GM12878 (cell line): ENCODE data around the gene RPS16. TPM values are rescaled to one million over a fixed set of nuclear protein-coding genes. Genes with fewer than 3 reads are reported as not detected.
A peak's percentile ranks its signal among the peaks of the same experiment; 100 is the strongest.

Experiments used
- ATAC-seq: fragments of 200-7000 bp; cut with Tn5 transposase; 3 replicates; pipeline ENCODE4 v1.9.1; 2020; ENCODE audit warnings: mild to moderate bottlenecking, moderate library complexity
- BruUV-seq: library from RNA; stranded (reverse); fragments of 400-500 nt; replicated peaks from 2 replicates; lab custom pipeline; 2021; lab: Mats Ljungman, UMichigan
- CTCF ChIA-PET: fragments of 300-600 bp; sonication (Branson Sonifier 250); formaldehyde crosslinking; extraction: SDS; loops from one replicate; lab custom pipeline; 2021; ENCODE audit warnings: inconsistent platforms; lab: Yijun Ruan, JAX
- POLR2A ChIA-PET: fragments of 350-600 bp; formaldehyde crosslinking; extraction: SDS; loops from one replicate; lab custom pipeline; 2021; ENCODE audit warnings: inconsistent platforms; lab: Charles Lee
- RAD21 ChIA-PET: fragments of 300-600 bp; sonication (Branson Sonifier 250); formaldehyde crosslinking; loops from one replicate; lab custom pipeline; 2023; ENCODE audit warnings: antibody characterized with exemption; ENCODE audit not compliant: unreplicated experiment; lab: Charles Lee
- SMC1A ChIA-PET: fragments of 300-600 bp; sonication (Branson Sonifier 250); formaldehyde crosslinking; loops from one replicate; lab custom pipeline; 2023; ENCODE audit not compliant: unreplicated experiment, uncharacterized antibody; lab: Charles Lee
- DNase-seq: peaks from one replicate; pipeline ENCODE4 v3.0.0-alpha.2; 2011; ENCODE audit warnings: low read depth, low spot score
- FAIRE-seq: peaks from 3 replicates; lab custom pipeline; 2011; peaks lifted over from hg19 to GRCh38; lab: Jason Lieb, UNC
- H2AFZ ChIP-seq: 2 replicates; pipeline ENCODE4 v1.6.0; 2011; ENCODE audit warnings: low read depth, low read length, control low read depth; ENCODE audit not compliant: control insufficient read depth
- H3K27ac ChIP-seq: 2 replicates; pipeline ENCODE4 v1.5.1; 2011; ENCODE audit warnings: control low read depth; ENCODE audit not compliant: control insufficient read depth, insufficient read depth
- H3K27me3 ChIP-seq, 2 experiments: replicated peaks in 1 of 2; 2 replicates each; pipeline versions ENCODE4 v1.6.0 to v1.6.1; 2011; ENCODE audit warnings: low read length in 1 of 2; ENCODE audit not compliant: control insufficient read depth in 2 of 2, insufficient read depth in 2 of 2
- H3K36me3 ChIP-seq, 2 experiments: 2 replicates each; pipeline ENCODE4 v1.5.1; 2011; ENCODE audit warnings: low read length in 1 of 2; ENCODE audit not compliant: control insufficient read depth in 2 of 2, insufficient read depth in 2 of 2
- H3K4me1 ChIP-seq: 2 replicates; pipeline ENCODE4 v1.6.1; 2011; ENCODE audit warnings: mild to moderate bottlenecking, low read length, moderate library complexity, mixed read lengths; ENCODE audit not compliant: control insufficient read depth, insufficient read depth
- H3K4me2 ChIP-seq: 2 replicates; pipeline ENCODE4 v1.6.0; 2011; ENCODE audit warnings: control low read depth; ENCODE audit not compliant: control insufficient read depth, insufficient read depth
- H3K4me3 ChIP-seq: fragments of 200-600 bp; sonication (generic); 2 replicates; pipeline ENCODE4 v1.5.1; 2016
- H3K79me2 ChIP-seq: 2 replicates; pipeline ENCODE4 v1.6.0; 2011; ENCODE audit warnings: low read length; ENCODE audit not compliant: control insufficient read depth, insufficient read depth
- H3K9ac ChIP-seq: 2 replicates; pipeline ENCODE4 v1.8.0; 2011; ENCODE audit warnings: low read length, control low read depth, mixed read lengths; ENCODE audit not compliant: control insufficient read depth, insufficient read depth
- H3K9me3 ChIP-seq: replicated peaks from 3 replicates; pipeline ENCODE4 v1.5.1; 2011; ENCODE audit warnings: mild to moderate bottlenecking, low read length; ENCODE audit not compliant: control insufficient read depth, insufficient read depth
- H4K20me1 ChIP-seq: 2 replicates; pipeline ENCODE4 v1.6.0; 2011; ENCODE audit not compliant: control insufficient read depth, insufficient read depth
- CREB1 ChIP-seq: IDR thresholded peaks from 2 replicates; pipeline ENCODE4 v1.6.1; 2012; ENCODE audit warnings: low read depth, mild to moderate bottlenecking, inconsistent platforms
- DPF2 ChIP-seq: fragments of 450-650 bp; IDR thresholded peaks from 2 replicates; pipeline ENCODE4 v1.6.1; 2017; ENCODE audit warnings: mild to moderate bottlenecking
- EED ChIP-seq: sonication (generic); IDR thresholded peaks from 2 replicates; pipeline ENCODE4 v1.6.1; 2016; ENCODE audit warnings: antibody characterized with exemption, low read depth
- IKZF2 ChIP-seq, 2 experiments: fragments of 450-650 bp; IDR thresholded peaks; 2 replicates each; pipeline ENCODE4 v1.6.1; 2017; ENCODE audit warnings: mild to moderate bottlenecking in 2 of 2, moderate library complexity in 2 of 2
- NFIC ChIP-seq: IDR thresholded peaks from 2 replicates; pipeline ENCODE4 v1.6.1; 2012; ENCODE audit warnings: low read depth, mild to moderate bottlenecking, inconsistent platforms, low read length, moderate library complexity
- NFYB ChIP-seq: IDR thresholded peaks from 2 replicates; pipeline ENCODE4 v1.6.1; 2011; ENCODE audit warnings: low read depth, mild to moderate bottlenecking, low read length, improper control_type of control experiment, moderate library complexity; ENCODE audit not compliant: insufficient read depth
- NR2F1 ChIP-seq: fragments of 450-650 bp; conservative IDR thresholded peaks from 2 replicates; pipeline ENCODE4 v1.6.1; 2017; ENCODE audit warnings: mild to moderate bottlenecking
- POLR2A ChIP-seq: IDR thresholded peaks from 2 replicates; pipeline ENCODE4 v1.6.1; 2011; ENCODE audit warnings: low read depth, mild to moderate bottlenecking, low read length
- POLR2AphosphoS5 ChIP-seq: IDR thresholded peaks from 2 replicates; pipeline ENCODE4 v1.6.1; 2011; ENCODE audit warnings: mild to moderate bottlenecking, low read length, inconsistent platforms
- RUNX3 ChIP-seq: IDR thresholded peaks from 2 replicates; pipeline ENCODE4 v1.6.1; 2012; ENCODE audit warnings: low read length, inconsistent platforms
- ZBED1 ChIP-seq: IDR thresholded peaks from 2 replicates; pipeline ENCODE4 v1.6.1; 2016; ENCODE audit warnings: borderline replicate concordance
- ZNF24 ChIP-seq: fragments of 450-650 bp; IDR thresholded peaks from 2 replicates; pipeline ENCODE4 v1.6.1; 2017; ENCODE audit warnings: antibody characterized with exemption, mild to moderate bottlenecking
- WGBS: methylation state at CpG from one replicate; pipeline ENCODE4 v1.1.6; 2016; ENCODE audit warnings: low lambda C conversion rate; ENCODE audit not compliant: insufficient replicate concordance, insufficient coverage; ENCODE audit errors: missing lambda C conversion rate; 5-methylcytosine and 5-hydroxymethylcytosine counted together
- in situ Hi-C: fragments of 300-500 bp; cut with MboI; formaldehyde crosslinking; loops from 9 replicates; pipeline ENCODE4 v1.14.3; 2018; ENCODE audit warnings: mixed read lengths
- intact Hi-C: fragments of 100-400 bp; cut with micrococcal nuclease; formaldehyde crosslinking; loops from one replicate; pipeline ENCODE4 v1.14.2; 2022; ENCODE audit not compliant: unreplicated experiment
- polyA plus RNA-seq, 11 experiments: library from polyadenylated mRNA; depleted of rRNA in 4 of 11; unstranded in 6 of 11; stranded (reverse) in 5 of 11; fragments of >200 nt; fragmentation: Nextera tagmentation in 4 of 11; fragmentation: Illumina TruSeq in 1 of 11; extraction: Ambion mirVana in 4 of 11; extraction: Trizol in 1 of 11; gene quantifications; 1 replicate in 1 of 11; 2 replicates in 10 of 11; pipeline versions ENCODE4 v1.2.1 to v1.2.3, GENCODE V29; 2011 to 2016; ENCODE audit warnings: inconsistent platforms in 2 of 11, missing spikeins in 2 of 11, low read depth in 1 of 11
- total RNA-seq, 4 experiments: library from RNA; depleted of rRNA in 3 of 4; stranded (reverse); fragments of >200 nt in 3 of 4; fragmentation: Illumina TruSeq in 1 of 4; extraction: Trizol in 1 of 4; gene quantifications; 2 replicates each; pipeline versions ENCODE4 v1.2.1 to v1.2.3, GENCODE V29; 2013 to 2021
- TF ChIP-seq, protein P1 (sequence below): fragments of 450-650 bp; IDR thresholded peaks from 2 replicates; pipeline ENCODE4 v1.6.1; 2017; ENCODE audit warnings: mild to moderate bottlenecking, moderate library complexity
- TF ChIP-seq, protein P2 (sequence below): IDR thresholded peaks from 2 replicates; pipeline ENCODE4 v1.6.1; 2011; ENCODE audit warnings: low read depth, mild to moderate bottlenecking, low read length, moderate library complexity, borderline replicate concordance; ENCODE audit errors: extremely low read depth
- TF ChIP-seq, protein P3 (sequence below): fragments of 150-350 bp; IDR thresholded peaks from 2 replicates; pipeline ENCODE4 v1.6.1; 2014; ENCODE audit warnings: mild to moderate bottlenecking, low read depth, low read length

RPS16 gene
- total and polyA plus RNA-seq, 10 of the 15 experiments (the other 5 are each of a cell fraction or from before 2014, with no cell fraction given): 148 to 4,810 (median 2,343) TPM

DNA sequence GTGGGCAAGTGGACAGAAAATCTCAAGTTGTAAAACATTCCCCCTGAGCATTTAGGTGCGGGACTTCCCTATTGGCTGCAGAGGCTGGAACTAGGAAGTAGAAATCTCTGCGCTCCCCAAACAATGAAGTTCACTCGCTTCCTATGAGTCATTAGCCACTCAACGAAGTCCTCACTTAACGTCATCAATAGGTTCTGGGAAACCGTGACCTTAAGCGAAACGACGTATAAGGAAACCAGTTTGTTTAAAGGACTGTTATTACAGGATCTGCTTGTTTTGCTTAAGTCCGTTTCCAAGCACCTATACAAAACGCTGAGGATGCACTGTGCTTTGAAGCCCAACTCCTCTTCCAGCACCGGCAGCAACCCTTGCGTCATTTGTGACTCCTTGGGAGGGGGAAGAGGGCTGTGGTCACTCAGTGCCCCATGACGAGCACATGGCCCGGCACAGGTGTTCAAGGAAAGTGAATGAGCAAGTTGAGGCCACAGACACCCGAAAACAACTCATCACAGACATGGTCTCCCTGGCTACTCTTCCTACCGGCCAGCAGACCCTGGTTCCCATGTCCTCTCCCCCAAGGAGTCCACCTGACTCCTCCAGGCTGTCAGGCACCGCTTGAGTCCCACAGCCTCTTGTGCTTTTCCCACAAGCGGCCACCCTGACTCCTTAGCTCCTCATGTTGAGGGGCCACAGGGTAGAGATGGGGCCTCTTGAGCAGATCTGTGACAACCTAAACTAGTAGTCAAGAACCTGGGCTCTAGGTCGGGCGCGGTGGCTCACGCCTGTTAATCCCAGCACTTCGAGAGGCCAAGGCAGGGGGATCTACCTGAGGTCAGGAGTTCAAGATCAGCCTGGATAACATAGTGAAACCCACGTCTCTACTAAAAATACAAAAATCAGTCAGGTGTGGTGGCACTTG lies 4.8 kb downstream of the RPS16 start:
- H2AFZ ChIP-seq: no peak overlapping the region; the same call in none of the 2 replicates
- ChIA-PET POLR2A (interaction anchor here (0.5 kb wide), 1 partner anchor 602 kb away, joined by 3 read pairs; no protein-coding TSS in a partner anchor), SMC1A (interaction anchor here (1.6 kb wide), 1 partner anchor 17 kb away, joined by 4 read pairs; no protein-coding TSS in a partner anchor), CTCF (interaction anchor here (1.1 kb wide), 1 partner anchor 19 kb away, joined by 3 read pairs; no protein-coding TSS in a partner anchor), RAD21 (no interaction called here)
- peaks cover 33% of the 10 kb centered on the region for H3K79me2 ChIP-seq
- peak overlapping the region; percentile 92 for H3K27ac ChIP-seq
- H3K9me3 ChIP-seq: no peaks in the 10 kb centered on the region
- H3K27me3 ChIP-seq: no peaks in the 10 kb centered on the region
- H3K36me3 ChIP-seq: peaks cover 10 to 15% of the 10 kb centered on the region in 2 experiments
- DNase-seq (no peak), ATAC-seq (peak; percentile 69), FAIRE-seq (peak; percentile 89)
- H3K4me2 ChIP-seq: peak overlapping the region; percentile 76
- no peak overlapping the region; the same call in 1 of the 2 replicates for H3K4me3 ChIP-seq
- intact Hi-C loops: loop anchor here (2.0 kb wide), 1 partner anchor 18 kb away; the partner anchor contains the start of gene PLEKHG2
- in situ Hi-C loops: no loop called here
- no peaks in the 10 kb centered on the region; the same call in 1 of the 2 replicates for H4K20me1 ChIP-seq
- no TSS peak for BruUV-seq
- 4% methylated on average over 25 of the region's 25 CpGs for WGBS
- H3K9ac ChIP-seq: peak overlapping the region; percentile 63
- peaks cover 36% of the 10 kb centered on the region for H3K4me1 ChIP-seq
- TF ChIP-seq NFIC: peak; percentile 40; the same call in 1 of the 2 replicates
- peak; percentile 82 for TF ChIP-seq RUNX3
- peak; percentile 67; the same call in 1 of the 2 replicates for TF ChIP-seq EED
- TF ChIP-seq, protein P1, sequence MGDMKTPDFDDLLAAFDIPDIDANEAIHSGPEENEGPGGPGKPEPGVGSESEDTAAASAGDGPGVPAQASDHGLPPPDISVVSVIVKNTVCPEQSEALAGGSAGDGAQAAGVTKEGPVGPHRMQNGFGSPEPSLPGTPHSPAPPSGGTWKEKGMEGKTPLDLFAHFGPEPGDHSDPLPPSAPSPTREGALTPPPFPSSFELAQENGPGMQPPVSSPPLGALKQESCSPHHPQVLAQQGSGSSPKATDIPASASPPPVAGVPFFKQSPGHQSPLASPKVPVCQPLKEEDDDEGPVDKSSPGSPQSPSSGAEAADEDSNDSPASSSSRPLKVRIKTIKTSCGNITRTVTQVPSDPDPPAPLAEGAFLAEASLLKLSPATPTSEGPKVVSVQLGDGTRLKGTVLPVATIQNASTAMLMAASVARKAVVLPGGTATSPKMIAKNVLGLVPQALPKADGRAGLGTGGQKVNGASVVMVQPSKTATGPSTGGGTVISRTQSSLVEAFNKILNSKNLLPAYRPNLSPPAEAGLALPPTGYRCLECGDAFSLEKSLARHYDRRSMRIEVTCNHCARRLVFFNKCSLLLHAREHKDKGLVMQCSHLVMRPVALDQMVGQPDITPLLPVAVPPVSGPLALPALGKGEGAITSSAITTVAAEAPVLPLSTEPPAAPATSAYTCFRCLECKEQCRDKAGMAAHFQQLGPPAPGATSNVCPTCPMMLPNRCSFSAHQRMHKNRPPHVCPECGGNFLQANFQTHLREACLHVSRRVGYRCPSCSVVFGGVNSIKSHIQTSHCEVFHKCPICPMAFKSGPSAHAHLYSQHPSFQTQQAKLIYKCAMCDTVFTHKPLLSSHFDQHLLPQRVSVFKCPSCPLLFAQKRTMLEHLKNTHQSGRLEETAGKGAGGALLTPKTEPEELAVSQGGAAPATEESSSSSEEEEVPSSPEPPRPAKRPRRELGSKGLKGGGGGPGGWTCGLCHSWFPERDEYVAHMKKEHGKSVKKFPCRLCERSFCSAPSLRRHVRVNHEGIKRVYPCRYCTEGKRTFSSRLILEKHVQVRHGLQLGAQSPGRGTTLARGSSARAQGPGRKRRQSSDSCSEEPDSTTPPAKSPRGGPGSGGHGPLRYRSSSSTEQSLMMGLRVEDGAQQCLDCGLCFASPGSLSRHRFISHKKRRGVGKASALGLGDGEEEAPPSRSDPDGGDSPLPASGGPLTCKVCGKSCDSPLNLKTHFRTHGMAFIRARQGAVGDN: peak; percentile 31; the same call in 1 of the 2 replicates
- peak in 1 of 2 experiments; percentile 64; a peak in 2 of 4 replicates for TF ChIP-seq IKZF2 (IDR thresholded peaks at IDR 0.05)
- TF ChIP-seq DPF2: 0 out of 2 replicates have a peak, but pooled peaks have one; percentile 23
- peak; percentile 96 for TF ChIP-seq CREB1
- TF ChIP-seq ZNF24: no peak
- 0 out of 2 replicates have a peak, but pooled peaks have one; percentile 27 for TF ChIP-seq POLR2AphosphoS5
- TF ChIP-seq, protein P2, sequence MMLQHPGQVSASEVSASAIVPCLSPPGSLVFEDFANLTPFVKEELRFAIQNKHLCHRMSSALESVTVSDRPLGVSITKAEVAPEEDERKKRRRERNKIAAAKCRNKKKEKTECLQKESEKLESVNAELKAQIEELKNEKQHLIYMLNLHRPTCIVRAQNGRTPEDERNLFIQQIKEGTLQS: no peak
- peak; percentile 71 for TF ChIP-seq POLR2A
- peak; percentile 10; the same call in 1 of the 2 replicates for TF ChIP-seq NR2F1
- TF ChIP-seq, protein P3, sequence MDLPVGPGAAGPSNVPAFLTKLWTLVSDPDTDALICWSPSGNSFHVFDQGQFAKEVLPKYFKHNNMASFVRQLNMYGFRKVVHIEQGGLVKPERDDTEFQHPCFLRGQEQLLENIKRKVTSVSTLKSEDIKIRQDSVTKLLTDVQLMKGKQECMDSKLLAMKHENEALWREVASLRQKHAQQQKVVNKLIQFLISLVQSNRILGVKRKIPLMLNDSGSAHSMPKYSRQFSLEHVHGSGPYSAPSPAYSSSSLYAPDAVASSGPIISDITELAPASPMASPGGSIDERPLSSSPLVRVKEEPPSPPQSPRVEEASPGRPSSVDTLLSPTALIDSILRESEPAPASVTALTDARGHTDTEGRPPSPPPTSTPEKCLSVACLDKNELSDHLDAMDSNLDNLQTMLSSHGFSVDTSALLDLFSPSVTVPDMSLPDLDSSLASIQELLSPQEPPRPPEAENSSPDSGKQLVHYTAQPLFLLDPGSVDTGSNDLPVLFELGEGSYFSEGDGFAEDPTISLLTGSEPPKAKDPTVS: no peak
- peak; percentile 78 for TF ChIP-seq NFYB
- TF ChIP-seq ZBED1: 0 out of 2 replicates have a peak, but pooled peaks have one; percentile 17
